PC-3 (cell line): ENCODE measurements around the gene ARHGAP23.

ENCODE experiments used
- EZH2 ChIP-seq: fragments of 300-600 bp; sonication (generic); IDR thresholded peaks from one replicate; pipeline ENCODE4 v1.6.1; 2017; ENCODE audit warnings: antibody characterized with exemption, mild to moderate bottlenecking, low read length; ENCODE audit not compliant: unreplicated experiment
- EZH2phosphoT487 ChIP-seq: fragments of 300-600 bp; sonication (generic); IDR thresholded peaks from 2 replicates; pipeline ENCODE4 v1.6.1; 2018; ENCODE audit warnings: mild to moderate bottlenecking, antibody characterized with exemption, low read length, borderline replicate concordance
- TF ChIP-seq, protein P1 (sequence below): fragments of 300-600 bp; sonication (generic); conservative IDR thresholded peaks from 2 replicates; pipeline ENCODE4 v1.5.1; 2017; ENCODE audit warnings: antibody characterized with exemption, low read depth, mild to moderate bottlenecking, low read length

DNA sequence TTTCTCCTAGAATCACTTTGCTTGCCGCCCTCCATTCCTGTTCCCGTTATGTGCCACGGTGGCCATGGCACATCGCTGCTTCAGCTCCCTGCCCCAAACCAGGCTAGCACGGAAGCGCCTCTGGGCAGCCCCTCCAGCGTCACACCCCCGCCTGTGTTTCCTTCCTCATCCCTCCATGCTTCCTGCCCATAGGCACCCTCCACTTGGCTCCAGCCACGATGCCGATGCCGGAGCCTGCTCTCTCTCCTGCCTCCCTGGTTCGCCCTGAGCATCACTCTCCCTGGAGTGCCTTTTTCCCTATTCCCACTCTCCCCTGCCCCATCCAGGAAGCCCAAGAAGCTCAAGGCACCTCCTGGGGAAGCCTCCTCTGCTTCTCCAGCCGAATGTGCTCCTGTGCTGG is 3.2 kb upstream of the ARHGAP23 start:
- TF ChIP-seq EZH2 (no peak), EZH2phosphoT487 (no peak)
- TF ChIP-seq, protein P1, sequence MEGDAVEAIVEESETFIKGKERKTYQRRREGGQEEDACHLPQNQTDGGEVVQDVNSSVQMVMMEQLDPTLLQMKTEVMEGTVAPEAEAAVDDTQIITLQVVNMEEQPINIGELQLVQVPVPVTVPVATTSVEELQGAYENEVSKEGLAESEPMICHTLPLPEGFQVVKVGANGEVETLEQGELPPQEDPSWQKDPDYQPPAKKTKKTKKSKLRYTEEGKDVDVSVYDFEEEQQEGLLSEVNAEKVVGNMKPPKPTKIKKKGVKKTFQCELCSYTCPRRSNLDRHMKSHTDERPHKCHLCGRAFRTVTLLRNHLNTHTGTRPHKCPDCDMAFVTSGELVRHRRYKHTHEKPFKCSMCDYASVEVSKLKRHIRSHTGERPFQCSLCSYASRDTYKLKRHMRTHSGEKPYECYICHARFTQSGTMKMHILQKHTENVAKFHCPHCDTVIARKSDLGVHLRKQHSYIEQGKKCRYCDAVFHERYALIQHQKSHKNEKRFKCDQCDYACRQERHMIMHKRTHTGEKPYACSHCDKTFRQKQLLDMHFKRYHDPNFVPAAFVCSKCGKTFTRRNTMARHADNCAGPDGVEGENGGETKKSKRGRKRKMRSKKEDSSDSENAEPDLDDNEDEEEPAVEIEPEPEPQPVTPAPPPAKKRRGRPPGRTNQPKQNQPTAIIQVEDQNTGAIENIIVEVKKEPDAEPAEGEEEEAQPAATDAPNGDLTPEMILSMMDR, result no peak
